Measurements from ENCODE around the gene FSD2.
"Not testable (repeated sequence)": the region's sequence is repeated elsewhere in the genome, so short reads cannot be mapped to it uniquely, and the experiment has no call there.

FSD2 gene

DNA sequence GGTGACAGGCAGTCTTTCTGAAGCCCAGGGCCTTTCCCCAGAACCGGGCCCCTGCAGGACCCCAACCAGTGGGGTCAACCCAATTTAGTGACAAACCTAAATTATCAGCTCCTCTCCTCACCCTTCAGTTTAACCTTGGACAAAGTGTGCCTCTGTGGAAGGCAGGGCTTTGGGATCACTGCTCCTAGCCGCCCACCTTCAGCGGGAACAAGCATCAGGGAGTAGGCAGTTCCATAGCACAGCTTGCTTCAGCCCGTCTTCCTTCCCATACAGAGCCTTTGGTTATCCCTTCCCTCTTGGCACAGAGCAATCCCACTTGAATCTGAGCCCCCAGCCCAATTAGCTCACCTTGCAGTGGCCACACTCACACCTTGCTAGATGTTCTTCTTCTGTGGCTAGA, 90.9 kb downstream of the FSD2 start:
- no peak for DNase-seq

DNA sequence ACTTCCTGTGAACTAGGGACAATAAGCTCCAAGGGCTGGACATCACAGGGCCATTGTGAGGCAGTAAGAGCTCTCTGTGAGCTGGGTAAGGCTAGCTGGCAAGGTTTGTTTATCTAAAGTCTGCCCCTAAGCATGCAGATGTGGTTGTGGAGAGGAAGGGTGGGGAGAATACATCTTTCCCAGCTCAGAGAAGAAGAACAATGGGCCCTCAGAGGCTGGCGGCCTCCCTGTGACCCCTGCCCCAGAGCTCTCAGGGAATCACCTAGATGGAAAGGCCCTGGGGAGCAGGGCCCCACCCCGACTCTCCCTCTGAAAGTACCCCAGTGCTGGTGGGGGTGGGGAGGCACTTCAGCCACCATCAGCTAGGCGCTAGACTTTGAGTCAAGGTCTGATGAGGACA, 91.9 kb downstream of the FSD2 start:
- no peak for DNase-seq

DNA sequence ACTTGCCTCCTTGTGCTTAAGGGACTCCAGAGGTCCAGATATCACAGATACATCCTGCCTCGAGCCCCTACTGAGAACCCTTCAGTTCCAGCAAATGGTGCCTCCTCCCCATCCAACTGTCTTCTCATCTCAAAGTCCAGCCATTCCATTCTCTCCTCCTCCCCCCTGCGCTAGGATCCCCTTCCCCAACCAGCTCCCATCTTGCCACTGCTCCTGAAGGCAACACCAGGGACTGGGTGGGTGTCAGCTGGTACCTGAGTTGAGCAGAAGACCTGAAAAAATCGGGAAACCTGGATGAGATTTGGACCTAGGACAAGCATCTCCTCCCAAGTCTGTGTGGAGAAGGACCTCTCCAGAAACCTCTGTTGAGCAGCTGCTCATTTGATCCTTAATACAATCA, 93.8 kb downstream of the FSD2 start:
- DNase-seq: no peak

DNA sequence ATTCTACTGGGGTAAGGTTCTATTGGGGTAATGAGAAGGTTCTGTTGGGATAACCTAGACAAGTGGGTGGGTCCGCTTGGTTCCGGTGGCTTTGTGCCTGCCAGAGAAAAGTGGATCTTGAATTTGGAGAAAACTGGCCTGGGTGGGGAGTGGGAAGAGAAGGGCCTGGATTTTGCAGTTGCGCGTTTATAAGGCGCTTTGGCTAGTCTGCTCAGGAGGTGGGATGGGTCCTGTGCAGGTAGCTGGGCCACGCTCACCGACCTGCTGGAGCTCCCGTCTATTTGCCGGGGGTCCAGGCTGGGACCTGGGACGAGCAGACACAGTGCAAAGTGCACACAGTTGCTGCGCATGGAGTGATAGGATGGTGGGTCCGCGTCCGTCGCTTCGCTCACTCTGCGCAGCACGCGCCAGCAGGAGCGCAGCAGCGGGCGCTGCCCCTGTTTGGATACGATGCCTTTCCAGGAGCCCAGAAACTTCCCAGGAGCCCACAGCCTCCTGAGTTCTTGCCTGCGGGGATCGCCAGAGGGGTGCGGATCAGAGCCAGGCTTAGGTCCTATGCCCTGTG, 94.9 kb downstream of the FSD2 start:
- no peak for DNase-seq

DNA sequence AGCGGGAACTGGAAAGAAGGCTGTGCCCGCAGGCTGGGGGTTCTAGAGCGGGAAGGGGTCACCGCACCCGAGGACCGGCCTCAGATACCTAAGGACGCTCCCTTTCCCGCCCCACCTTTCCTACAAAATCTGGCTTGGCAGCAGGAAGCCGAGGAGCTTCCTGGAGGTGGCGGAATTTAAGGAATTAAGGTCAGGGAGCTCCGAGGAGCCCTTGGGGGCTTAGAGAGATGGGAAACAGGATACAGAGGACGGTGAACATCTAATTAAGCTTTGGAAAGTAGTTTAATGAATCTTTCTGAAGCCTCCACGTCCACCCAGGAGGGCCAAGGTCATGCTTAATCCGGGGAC, 95.7 kb downstream of the FSD2 start:
- DNase-seq: no peak

DNA sequence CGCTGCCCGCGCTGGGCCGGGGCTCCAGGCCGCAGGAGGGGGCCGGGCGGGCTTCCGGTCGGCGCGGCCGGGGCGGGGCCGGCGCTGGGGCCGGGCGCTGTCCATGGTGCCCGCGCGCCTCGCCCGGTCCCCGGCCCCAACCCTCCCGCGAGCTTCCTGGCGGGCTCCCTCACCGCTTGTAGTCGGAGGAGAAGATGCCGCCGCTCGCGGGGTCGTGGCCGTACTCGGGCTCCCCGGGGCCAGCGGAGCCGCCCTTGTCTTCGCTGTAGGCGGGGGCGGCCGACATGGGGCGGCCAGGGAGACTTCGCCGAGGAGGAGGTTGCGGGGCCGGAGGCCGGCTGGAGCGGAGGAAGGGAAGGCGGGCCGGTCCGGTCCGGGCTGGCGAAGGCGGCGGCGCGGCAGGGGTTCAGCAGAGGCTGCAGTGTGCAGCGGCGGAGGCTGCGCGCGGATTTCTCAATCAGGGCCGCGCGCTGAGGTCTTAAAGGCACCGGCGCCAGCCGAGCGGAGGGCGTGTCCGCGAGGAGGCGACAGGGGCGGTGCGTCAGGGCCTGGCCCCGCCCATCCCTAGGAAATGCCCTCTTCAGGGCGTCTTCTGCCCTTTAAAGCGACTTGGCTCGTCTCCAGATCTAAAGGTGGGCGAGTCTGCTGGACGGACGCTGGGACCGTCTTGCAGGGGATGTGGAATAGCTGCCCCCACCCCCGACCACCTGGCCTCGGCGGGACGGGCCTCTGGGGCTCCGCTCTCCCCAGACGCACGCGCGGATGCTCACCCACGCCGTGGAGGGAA, 96.3 kb downstream of the FSD2 start, which contains the start of gene AP3B2:
Gene AP3B2, minus strand, starts transcription at position 455 of the 787 bp plus-strand sequence. Its CDS starts 169 bp downstream, at position 286.
- peak; percentile 70 for DNase-seq

DNA sequence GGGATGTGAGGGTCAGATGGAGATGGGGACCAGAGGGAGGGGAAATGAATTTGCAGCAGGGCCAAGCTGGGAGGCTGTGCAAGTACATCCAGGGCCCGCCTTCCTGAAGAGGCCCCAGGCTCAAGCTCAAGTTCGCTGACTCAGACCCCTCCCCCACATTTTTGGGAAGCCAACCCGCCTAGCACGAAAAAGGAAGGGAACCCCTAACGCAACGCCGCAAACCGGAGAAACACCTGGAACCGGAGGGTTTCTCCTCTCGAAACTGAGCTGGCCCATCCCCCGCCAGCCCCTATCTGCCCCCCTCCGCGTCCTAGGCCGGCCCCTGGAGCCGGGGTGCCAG, 96.8 kb downstream of the FSD2 start:
- no peak for DNase-seq

DNA sequence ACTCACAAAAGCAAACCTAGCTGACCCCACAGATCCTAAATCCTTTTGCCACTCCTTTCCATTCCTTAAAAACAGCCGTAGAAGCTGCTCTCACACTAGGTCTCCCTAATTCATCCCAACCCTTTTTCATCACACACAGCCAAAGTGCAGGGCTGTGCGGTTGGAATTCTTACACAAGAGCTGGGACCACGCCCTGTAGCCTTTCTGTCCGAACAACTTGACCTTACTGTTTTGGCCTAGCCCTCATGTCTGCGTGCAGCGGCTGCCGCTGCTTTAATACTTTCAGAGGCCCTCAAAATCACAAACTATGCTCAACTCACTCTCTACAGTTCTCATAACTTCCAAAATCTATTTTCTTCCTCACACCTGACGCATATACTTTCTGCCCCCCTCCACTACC, 100.0 kb downstream of the FSD2 start:
- not testable (repeated sequence) for DNase-seq
